GM12891 (cell line): ENCODE measurements around the gene CD151.

ENCODE experiments used
- PAX5 ChIP-seq: IDR thresholded peaks from 2 replicates; pipeline ENCODE4 v1.6.1; 2011; ENCODE audit warnings: low read length, moderate library complexity, mild to moderate bottlenecking; ENCODE audit not compliant: insufficient read depth, severe bottlenecking
- POLR2A ChIP-seq: IDR thresholded peaks from 2 replicates; pipeline ENCODE4 v1.6.1; 2011; ENCODE audit warnings: low read depth, low read length, control low read depth
- SPI1 ChIP-seq: IDR thresholded peaks from 2 replicates; pipeline ENCODE4 v1.6.1; 2011; ENCODE audit warnings: low read depth, low read length, control low read depth

- no peak for TF ChIP-seq PAX5
- TF ChIP-seq POLR2A = no peak; the same call in 1 of the 2 replicates
- no peak for TF ChIP-seq SPI1
Measured at GRCh38 chr11:798093-798713, 34.5 kb upstream of the CD151 start, which contains the start of gene SLC25A22.
